NCI-H446 (cell line): Measurements from ENCODE around the gene KNSTRN.
A peak's percentile ranks its signal among the peaks of the same experiment; 100 is the strongest.

Experiments used
- DNase-seq, 2 experiments: peaks; one replicate each; lab custom pipeline; 2025; lab: John Stamatoyannopoulos, UW

KNSTRN gene

DNA sequence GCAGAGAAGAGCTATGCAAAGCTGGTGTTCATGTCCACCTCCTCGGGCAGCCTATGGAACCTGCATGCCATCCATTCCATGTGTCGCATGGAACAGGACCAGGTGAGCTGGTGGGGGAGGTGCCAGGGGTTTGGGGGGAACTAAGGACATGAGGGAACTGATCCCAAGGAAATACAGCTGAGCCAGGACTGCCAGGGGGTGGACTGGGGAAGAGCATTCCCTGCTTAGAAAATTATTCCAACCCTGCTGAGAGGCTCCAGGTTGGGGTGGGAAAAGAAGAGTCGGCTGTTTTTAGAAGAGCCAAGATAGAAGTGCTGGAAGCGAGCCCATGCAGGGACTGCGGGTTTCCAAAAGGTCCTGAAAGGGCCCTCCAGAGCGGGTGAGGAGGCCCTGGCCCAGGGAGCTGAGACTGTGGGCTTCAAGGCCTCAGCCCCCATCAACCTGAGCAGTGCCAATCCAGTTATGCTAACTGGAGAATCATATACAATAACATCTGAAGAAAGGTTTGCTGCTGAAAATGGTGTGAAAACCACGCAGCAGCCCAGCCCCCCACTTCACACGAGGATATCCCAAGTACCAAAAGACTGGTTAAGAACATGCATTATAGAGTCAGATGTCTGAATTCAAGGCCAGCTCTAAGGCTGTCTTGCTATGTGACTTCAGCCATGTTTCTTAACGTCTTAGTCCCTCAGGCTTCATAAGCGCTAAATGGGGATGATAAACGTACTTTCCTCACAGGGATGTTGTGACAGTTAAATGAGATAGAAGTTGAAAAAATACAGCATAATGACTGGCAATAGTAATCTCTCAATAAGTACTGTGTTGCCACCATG, 16.7 kb upstream of the KNSTRN start:
- peak; percentile 28 to 52 for DNase-seq

DNA sequence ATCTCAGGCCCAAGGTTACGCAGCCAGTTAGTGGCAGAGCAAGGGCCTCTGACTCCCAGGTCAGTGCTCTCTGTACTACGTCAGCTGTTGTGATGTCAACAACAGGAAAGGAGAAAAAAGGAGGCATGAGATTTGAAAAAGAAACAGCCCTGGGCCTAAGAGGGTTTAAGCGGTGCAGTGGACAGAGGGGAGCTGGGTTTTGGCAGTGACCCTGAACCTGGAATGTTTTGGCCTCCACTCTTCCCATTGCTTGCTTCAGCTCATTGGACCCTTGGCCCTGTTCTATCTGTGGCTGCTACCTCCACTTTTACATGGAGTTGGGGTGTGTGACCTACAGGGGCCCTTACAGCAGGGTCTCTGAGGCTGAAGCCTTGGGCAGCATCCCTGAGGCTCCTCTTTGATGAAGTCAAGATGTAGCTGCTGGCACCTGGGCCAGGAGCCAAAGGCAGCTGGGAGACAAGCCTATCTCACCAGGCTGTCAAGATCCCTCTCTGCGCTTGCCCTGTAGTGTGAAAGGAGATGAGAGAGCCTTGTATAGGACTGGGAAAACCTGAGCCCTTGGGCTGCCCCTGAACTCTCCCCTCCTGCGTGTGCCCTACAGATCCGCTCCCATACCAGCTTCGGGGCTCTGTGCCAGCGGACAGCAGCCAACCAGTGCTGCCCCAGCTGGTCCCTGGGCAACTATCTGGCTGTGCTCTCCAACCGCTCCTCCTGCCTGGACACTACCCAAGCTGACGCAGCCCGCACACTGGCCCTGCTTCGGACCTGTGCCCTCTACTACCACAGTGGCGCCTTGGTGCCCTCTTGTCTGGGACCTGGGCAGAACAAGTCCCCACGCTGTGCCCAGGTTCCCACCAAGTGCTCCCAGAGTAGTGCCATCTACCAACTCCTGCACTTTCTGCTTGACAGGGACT, 15.8 kb upstream of the KNSTRN start:
- peak; percentile 65 to 86 for DNase-seq

DNA sequence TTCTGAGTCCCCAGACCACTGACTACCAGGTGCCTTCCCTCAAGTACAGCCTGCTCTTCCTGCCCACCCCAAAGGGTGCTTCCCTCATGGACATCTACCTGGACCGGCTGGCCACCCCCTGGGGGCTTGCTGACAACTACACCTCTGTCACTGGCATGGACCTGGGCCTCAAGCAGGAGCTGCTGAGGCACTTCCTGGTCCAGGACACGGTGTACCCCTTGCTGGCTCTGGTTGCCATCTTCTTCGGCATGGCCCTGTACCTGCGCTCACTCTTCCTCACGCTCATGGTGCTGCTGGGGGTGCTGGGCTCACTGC, 15.2 kb upstream of the KNSTRN start:
- no peak for DNase-seq

DNA sequence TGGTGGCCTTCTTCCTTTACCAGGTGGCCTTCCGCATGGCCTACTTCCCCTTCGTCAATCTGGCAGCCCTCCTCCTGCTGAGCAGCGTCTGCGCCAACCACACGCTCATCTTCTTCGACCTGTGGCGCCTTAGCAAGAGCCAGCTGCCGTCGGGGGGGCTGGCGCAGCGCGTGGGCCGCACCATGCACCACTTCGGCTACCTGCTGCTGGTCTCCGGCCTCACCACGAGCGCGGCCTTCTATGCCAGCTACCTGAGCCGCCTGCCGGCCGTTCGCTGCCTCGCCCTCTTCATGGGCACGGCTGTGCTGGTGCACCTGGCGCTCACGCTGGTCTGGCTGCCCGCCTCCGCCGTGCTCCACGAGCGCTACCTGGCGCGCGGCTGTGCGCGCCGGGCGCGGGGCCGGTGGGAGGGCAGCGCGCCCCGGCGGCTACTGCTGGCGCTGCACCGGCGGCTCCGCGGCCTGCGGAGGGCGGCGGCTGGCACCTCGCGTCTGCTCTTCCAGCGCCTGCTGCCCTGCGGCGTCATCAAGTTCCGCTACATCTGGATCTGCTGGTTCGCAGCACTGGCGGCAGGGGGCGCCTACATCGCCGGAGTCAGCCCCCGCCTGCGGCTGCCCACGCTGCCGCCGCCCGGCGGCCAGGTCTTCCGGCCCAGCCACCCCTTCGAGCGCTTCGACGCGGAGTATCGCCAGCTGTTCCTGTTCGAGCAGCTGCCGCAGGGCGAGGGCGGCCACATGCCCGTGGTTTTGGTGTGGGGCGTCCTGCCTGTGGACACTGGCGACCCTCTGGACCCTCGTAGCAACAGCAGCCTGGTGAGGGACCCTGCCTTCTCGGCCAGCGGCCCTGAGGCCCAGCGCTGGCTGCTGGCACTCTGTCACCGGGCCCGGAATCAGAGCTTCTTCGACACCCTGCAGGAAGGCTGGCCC, 14.6 kb upstream of the KNSTRN start:
- DNase-seq = no peak

DNA sequence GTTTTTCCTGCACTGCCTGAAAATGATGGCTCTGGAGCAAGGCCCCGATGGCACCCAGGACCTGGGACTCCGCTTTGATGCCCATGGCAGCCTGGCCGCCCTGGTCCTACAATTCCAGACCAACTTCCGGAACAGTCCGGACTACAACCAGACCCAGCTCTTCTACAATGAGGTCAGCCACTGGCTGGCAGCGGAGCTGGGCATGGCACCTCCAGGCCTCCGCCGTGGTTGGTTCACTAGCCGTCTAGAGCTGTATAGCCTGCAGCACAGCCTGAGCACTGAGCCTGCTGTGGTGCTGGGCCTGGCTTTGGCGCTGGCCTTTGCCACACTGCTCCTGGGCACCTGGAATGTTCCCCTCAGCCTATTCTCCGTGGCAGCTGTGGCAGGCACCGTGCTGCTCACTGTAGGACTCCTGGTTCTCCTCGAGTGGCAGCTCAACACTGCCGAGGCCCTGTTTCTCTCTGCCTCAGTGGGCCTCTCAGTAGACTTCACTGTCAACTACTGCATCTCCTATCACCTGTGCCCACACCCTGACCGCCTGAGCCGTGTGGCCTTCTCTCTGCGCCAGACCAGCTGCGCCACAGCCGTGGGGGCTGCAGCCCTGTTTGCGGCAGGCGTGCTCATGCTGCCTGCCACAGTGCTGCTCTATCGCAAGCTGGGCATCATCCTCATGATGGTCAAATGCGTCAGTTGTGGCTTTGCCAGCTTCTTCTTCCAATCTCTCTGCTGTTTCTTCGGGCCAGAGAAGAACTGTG, 13.6 kb upstream of the KNSTRN start:
- no peak for DNase-seq

DNA sequence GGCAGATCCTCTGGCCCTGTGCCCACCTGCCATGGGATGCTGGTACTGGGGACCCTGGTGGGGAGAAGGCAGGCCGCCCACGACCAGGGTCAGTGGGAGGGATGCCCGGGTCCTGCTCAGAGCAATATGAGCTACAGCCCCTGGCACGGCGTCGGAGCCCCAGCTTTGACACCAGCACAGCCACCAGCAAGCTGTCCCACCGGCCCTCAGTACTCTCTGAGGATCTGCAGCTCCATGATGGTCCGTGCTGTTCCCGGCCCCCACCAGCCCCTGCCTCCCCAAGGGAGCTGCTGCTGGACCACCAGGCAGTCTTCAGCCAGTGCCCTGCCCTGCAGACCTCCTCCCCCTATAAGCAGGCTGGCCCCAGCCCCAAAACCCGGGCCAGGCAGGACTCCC, 13.0 kb upstream of the KNSTRN start:
- no peak for DNase-seq

DNA sequence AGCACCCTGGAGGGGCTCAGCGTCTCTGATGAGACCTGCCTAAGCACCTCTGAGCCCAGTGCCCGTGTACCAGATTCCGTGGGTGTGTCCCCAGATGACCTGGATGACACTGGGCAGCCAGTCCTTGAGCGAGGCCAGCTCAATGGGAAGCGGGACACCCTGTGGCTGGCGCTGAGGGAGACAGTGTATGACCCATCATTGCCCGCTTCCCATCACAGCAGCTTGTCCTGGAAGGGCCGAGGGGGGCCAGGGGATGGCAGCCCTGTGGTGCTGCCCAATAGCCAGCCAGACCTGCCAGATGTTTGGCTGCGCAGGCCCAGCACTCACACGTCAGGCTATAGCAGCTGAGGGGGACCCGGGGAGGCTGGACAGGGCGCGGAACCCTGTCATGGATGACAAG, 12.6 kb upstream of the KNSTRN start:
- DNase-seq = no peak

DNA sequence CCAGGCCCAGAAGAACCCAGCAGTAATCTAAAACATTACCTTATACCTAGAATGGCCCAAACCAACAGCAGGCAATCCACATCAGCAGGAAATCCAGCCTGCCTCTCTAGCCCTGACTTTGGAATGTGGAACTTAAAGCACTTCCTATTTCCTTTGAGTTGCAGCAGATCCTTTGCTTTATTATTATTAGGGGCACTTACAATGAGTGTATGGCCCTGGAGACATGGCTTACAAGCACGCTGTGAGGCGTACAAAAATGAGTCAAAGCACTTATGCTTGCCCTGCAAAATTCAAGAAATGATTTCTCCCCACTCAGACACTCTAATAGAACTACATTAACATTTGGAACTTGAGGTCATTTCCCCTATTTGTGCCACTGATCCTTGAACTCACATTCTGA, 9.5 kb upstream of the KNSTRN start:
- no peak for DNase-seq

DNA sequence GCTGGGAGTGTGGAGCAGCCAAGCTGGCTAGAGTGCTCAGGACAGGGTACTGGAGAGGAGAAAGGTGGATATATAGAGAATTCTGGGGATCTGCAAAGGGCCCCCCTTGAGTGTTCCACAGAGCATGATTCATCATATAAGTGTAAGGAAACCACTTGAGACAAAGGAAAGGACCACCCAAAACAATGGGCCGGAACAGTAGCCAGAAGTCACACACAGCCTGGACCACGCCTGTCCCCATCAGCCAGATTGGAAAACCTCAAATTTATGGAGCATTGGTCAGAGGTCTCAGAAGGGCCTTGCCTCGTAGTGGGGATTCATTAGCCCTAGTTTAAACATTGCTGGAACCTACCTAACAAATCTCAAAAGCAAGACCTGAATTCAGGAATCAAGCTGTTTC, 4.9 kb upstream of the KNSTRN start:
- no peak for DNase-seq

DNA sequence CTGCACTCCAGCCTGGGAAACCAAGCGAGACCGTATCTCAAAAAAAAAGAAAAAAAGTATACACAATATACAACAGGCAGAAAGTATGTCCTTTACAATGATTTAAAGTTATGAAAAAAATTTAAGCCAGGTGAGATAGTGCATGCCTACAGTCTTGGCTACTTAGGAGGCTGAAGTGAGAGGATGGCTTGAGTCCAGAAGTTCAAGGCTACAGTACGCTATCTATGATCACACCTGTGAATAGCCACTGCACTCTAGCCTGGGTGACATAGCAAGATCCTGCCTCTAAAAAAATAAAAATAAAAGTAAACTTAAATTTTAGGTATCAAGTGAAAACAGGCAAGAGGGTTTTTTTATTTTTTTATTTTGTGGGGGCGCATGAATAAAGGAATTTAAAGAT, 3.1 kb upstream of the KNSTRN start:
- no peak for DNase-seq

DNA sequence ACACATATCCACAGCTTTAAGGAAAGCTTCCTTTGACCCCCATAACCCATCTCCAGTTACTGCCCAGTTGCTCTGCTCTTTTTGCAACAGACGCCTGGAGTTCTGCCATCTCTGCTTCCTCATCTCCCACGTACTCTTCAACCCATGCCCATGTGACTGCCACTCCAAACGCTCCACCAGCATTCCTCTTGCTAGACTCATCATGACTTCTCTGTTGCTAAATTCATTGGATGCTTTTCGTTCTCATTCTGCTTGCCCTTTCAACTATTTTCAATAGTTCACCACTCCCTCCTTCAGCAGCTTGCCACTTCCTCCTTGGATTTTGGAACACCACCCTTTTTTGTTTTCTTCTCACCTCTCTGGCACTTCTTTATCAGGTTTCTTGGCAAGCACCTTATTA, 2.7 kb upstream of the KNSTRN start:
- no peak for DNase-seq

DNA sequence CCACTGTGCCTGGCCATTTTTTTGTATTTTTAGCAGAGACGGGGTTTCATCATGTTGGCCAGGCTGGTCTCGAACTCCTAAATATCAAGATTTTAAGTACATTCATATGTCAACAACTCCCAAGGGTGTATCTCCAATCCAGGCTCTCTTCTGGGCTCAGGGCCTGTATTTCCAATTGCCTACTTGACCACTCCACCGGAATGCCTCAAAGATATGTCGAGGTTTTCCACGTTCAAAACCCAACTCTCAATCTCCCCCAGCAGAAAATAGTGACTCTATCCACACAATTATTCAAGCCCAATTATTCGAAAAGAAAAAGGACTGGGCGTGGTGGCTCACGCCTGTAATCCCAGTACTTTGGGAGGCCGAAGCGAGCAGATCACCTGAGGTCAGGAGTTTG, 1.9 kb upstream of the KNSTRN start:
- no peak for DNase-seq

DNA sequence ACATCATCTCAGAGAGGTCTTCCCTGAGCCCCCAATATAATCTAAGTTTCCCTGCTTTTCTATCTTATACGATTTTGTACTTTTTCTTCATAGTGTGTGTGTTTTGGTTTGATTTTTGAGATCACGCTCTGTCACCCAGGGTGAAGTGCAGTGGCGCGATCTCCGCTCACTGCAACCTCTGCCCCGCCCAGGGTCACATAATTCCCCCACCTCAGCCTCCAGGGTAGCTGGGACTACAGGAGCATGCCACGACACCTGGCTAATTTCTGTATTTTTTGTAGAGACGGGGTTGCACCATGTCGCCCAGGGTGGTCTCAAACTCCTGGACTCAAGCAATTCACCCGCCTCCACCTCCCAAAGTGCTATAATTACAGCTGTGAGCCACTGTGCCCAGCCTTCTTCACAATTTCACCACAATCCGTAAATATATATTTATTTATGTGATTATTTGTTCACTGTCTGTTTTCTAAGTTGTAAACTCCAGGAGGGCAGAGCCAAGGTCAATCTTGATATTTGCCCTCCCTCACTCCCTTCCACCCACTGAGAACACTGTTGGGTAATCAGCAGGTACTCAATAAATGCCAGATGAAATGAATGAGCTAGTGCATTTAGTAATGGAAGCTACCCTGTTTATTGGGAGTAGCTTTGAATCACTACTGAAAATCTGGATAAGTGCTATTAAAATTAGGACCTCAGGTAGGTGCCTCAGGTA, 547 bp upstream of the KNSTRN start:
- no peak for DNase-seq

DNA sequence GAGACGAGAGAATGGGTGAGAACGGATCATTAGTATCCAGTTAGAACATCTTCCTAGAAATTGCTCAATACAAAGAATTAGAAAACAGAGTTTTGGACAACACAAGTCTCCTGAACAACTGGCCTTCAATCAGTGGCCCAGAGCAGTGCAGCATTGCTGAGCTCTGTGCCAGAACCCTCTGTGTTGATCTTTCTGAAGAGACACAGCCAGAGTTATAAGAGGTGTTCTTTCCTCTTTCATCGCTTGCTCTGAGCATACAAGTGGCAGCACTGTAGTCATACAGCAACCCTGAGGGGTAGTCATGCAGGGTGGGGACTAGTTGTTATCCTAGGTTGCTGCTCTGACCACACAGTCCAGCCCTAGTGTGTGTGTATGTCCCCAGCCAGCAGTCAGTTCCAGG, 4.0 kb downstream of the KNSTRN start:
- no peak for DNase-seq

DNA sequence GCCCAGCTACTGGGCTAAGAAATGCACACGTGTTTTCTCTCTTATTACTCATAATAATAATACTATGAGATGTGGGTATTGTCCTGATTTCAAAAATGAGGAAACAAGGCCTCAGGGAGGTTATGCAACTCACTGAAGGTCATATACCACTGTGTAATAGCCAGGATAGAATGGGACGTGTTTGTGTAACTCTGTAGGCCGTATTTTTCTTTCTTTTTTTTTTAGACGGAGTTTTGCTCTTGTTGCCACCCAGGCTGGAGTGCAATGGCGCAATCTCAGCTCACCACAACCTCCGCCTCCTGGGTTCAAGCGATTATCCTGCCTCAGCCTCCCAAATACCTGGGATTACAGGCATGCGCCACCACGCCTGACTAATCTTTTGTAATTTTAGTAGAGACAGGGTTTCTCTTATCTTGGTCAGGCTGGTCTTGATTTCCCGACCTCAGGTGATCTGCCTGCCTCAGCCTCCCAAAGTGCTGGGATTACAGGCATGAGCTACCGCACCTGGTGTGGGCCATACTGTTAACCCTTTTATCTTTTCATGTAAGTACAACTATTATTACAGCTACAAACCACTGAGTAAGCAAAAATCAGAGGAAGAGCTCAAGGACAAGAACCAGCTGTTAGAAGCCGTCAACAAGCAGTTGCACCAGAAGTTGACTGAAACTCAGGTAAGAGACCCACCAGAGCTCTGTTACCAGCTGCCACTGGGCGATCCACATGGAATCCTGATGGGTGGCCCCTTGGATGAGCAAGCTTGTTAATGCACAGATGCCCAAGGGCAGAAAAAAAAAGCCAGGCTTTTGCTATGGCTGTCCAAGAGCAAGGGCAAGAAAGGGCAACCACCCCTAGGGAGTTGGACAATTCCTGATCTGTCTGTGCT, 6.7 kb downstream of the KNSTRN start:
- no peak for DNase-seq

DNA sequence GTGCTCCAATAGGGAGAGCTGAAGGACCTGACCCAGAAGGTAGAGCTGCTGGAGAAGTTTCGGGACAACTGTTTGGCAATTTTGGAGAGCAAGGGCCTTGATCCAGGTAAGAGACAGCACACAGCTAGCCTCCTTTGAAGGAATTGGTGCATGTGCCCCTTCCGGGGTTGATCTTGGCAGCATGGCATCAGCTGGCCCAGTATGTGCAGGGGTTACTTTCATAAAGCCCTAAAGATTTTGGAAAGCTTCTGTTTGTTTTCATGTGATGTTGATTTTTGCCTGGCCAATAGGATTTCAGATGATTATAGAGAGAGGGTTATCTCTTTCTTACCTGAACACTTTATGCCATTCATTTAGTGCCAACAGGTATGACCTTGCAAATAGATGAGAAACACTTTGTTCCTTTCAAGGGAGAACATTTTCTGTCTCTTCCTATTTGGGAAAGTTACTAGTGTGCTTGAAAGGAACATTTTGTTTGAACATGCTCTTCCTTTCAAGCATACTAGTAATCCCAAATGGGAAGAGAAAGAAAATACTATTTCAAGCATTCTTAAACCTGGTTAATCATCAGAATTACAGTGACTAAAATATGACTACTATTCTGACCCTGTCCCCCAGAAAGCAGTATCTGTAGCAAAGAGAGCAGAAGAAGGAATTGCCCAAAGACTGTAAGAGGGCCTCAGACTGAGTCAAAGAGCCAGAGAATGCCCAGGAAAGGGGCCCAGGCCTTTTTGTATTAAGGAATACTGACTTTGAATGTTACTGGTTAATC, 7.5 kb downstream of the KNSTRN start:
- DNase-seq = no peak

DNA sequence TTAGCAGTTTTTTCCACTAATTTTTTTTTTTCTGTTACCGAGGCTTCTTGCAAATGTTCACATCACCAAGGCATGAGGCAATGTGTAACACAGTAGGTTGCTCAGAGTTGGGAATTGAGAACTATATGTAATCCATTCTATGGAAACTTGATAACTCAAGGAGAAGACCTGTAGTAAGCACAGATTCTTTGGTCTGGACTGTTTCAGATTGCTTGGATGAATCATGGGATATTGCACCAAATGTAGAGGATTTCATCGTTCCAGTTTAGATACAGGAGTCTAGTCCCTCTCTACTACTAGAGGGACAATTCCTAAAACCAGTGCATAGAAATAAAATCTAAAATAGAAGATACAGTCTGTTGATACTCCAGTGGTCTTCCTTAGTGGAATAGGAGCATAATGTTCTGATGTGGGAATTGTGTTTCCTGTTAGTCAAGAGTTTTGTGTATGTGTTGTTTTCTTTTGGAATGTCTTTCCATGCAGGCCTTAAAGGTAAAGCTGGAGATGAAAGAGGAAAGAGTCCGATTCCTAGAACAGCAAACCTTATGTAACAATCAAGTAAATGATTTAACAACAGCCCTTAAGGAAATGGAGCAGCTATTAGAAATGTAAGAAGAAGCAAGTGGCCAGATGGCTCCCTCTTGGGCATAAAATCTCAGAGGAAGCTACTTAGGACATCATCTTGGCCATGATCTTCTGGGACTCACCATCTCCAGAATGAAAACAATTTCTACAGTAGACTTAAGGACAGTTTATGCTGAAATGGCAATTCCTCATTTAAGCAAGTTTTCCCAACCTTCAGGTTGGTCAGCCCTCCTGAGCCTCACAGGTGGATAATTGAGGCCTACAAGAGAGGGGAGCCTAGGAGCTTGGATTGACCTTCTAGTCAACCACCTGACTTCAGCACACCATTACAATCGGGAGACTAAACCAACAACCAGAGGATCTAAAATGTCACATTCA, 10.7 kb downstream of the KNSTRN start:
- DNase-seq = no peak
